ENCODE data around the gene IWS1.
"Not testable (repeated sequence)": the region's sequence is repeated elsewhere in the genome, so short reads cannot be mapped to it uniquely, and the experiment has no call there.

IWS1 gene

GRCh38 chr2:127530245-127531140, 4.2 kb upstream of the IWS1 start:
- in situ Hi-C loops (cut with HindIII; ENCODE audit: low sequenced_read_pairs), result no loop called here

GRCh38 chr2:127529416-127529815, 3.1 kb upstream of the IWS1 start:
- in situ Hi-C loops (cut with HindIII; ENCODE audit: low sequenced_read_pairs), result not testable (repeated sequence)

- in situ Hi-C loops (cut with HindIII; ENCODE audit: low sequenced_read_pairs), result no loop called here
Measured at GRCh38 chr2:127528487-127528886, 2.2 kb upstream of the IWS1 start.

- in situ Hi-C loops (cut with HindIII; ENCODE audit: low sequenced_read_pairs), result no loop called here
Measured at GRCh38 chr2:127527001-127527804, 914 bp upstream of the IWS1 start.

GRCh38 chr2:127525691-127526131, 578 bp downstream of the IWS1 start:
- in situ Hi-C loops (cut with HindIII; ENCODE audit: low sequenced_read_pairs), result no loop called here

GRCh38 chr2:127524198-127524834, 2.0 kb downstream of the IWS1 start:
- in situ Hi-C loops (cut with HindIII; ENCODE audit: low sequenced_read_pairs), result not testable (repeated sequence)

- in situ Hi-C loops (cut with HindIII; ENCODE audit: low sequenced_read_pairs), result no loop called here
Measured at GRCh38 chr2:127523269-127523939, 2.9 kb downstream of the IWS1 start.

- in situ Hi-C loops (cut with HindIII; ENCODE audit: low sequenced_read_pairs), result no loop called here
Measured at GRCh38 chr2:127520424-127520823, 5.9 kb downstream of the IWS1 start.

- in situ Hi-C loops (cut with HindIII; ENCODE audit: low sequenced_read_pairs), result no loop called here
Measured at GRCh38 chr2:127517465-127517864, 8.8 kb downstream of the IWS1 start.

- in situ Hi-C loops (cut with HindIII; ENCODE audit: low sequenced_read_pairs), result no loop called here
Measured at GRCh38 chr2:127516041-127516762, 10.1 kb downstream of the IWS1 start.

GRCh38 chr2:127515383-127515915, 10.8 kb downstream of the IWS1 start:
- in situ Hi-C loops (cut with HindIII; ENCODE audit: low sequenced_read_pairs), result no loop called here

GRCh38 chr2:127514485-127514884, 11.8 kb downstream of the IWS1 start:
- in situ Hi-C loops (cut with HindIII; ENCODE audit: low sequenced_read_pairs), result no loop called here

- in situ Hi-C loops (cut with HindIII; ENCODE audit: low sequenced_read_pairs), result no loop called here
Measured at GRCh38 chr2:127514076-127514475, 12.2 kb downstream of the IWS1 start.

GRCh38 chr2:127512362-127512761, 13.9 kb downstream of the IWS1 start:
- in situ Hi-C loops (cut with HindIII; ENCODE audit: low sequenced_read_pairs), result no loop called here

GRCh38 chr2:127511917-127512316, 14.4 kb downstream of the IWS1 start:
- in situ Hi-C loops (cut with HindIII; ENCODE audit: low sequenced_read_pairs), result no loop called here

GRCh38 chr2:127511090-127511695, 15.1 kb downstream of the IWS1 start:
- in situ Hi-C loops (cut with HindIII; ENCODE audit: low sequenced_read_pairs), result no loop called here

- in situ Hi-C loops (cut with HindIII; ENCODE audit: low sequenced_read_pairs), result no loop called here
Measured at GRCh38 chr2:127510073-127510472, 16.2 kb downstream of the IWS1 start.

GRCh38 chr2:127508631-127509034, 17.7 kb downstream of the IWS1 start:
- in situ Hi-C loops (cut with HindIII; ENCODE audit: low sequenced_read_pairs), result no loop called here

- in situ Hi-C loops (cut with HindIII; ENCODE audit: low sequenced_read_pairs), result no loop called here
Measured at GRCh38 chr2:127508023-127508630, 18.2 kb downstream of the IWS1 start.

Measured in DLD1 (cell line).